ENCODE measurements around the gene USP37.

DNA sequence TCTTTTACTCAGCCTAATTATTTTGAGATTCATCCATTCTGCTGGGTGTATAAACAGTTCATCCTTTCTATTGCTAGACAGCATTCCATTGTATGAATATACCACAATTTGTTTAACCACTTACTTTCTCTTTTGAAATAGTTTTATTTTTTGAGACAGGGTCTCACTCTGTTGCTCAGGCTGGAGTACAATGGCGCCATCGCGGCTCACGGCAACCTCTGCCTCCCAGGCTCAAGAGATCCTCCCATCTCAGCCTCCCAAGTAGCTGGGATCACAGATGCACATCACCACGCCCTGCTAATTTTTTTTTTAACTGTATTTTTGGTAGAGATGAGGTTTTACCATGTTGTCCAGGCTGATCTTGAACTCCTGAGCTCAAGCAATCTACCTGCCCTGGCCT is 54.5 kb downstream of the USP37 start:
- TF ChIP-seq, protein P1, sequence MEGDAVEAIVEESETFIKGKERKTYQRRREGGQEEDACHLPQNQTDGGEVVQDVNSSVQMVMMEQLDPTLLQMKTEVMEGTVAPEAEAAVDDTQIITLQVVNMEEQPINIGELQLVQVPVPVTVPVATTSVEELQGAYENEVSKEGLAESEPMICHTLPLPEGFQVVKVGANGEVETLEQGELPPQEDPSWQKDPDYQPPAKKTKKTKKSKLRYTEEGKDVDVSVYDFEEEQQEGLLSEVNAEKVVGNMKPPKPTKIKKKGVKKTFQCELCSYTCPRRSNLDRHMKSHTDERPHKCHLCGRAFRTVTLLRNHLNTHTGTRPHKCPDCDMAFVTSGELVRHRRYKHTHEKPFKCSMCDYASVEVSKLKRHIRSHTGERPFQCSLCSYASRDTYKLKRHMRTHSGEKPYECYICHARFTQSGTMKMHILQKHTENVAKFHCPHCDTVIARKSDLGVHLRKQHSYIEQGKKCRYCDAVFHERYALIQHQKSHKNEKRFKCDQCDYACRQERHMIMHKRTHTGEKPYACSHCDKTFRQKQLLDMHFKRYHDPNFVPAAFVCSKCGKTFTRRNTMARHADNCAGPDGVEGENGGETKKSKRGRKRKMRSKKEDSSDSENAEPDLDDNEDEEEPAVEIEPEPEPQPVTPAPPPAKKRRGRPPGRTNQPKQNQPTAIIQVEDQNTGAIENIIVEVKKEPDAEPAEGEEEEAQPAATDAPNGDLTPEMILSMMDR (IDR thresholded peaks at IDR 0.05 in 2 of 3, conservative IDR thresholded peaks at IDR 0.05 in 1 of 3; ENCODE audit: borderline replicate concordance in 1 of 3, insufficient read depth in 1 of 3, low read depth in 2 of 3, low read length in 2 of 3), result no peak
- TF ChIP-seq, protein P2, sequence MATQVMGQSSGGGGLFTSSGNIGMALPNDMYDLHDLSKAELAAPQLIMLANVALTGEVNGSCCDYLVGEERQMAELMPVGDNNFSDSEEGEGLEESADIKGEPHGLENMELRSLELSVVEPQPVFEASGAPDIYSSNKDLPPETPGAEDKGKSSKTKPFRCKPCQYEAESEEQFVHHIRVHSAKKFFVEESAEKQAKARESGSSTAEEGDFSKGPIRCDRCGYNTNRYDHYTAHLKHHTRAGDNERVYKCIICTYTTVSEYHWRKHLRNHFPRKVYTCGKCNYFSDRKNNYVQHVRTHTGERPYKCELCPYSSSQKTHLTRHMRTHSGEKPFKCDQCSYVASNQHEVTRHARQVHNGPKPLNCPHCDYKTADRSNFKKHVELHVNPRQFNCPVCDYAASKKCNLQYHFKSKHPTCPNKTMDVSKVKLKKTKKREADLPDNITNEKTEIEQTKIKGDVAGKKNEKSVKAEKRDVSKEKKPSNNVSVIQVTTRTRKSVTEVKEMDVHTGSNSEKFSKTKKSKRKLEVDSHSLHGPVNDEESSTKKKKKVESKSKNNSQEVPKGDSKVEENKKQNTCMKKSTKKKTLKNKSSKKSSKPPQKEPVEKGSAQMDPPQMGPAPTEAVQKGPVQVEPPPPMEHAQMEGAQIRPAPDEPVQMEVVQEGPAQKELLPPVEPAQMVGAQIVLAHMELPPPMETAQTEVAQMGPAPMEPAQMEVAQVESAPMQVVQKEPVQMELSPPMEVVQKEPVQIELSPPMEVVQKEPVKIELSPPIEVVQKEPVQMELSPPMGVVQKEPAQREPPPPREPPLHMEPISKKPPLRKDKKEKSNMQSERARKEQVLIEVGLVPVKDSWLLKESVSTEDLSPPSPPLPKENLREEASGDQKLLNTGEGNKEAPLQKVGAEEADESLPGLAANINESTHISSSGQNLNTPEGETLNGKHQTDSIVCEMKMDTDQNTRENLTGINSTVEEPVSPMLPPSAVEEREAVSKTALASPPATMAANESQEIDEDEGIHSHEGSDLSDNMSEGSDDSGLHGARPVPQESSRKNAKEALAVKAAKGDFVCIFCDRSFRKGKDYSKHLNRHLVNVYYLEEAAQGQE (IDR thresholded peaks at IDR 0.05; ENCODE audit: low read depth), result no peak
- no peak for TF ChIP-seq EZH2 (IDR thresholded peaks at IDR 0.05)

Data from HCT116 (cell line).